Fibroblast of lung (primary cell): ENCODE data around the gene ENPEP. TPM values are rescaled to one million over a fixed set of nuclear protein-coding genes. Genes with fewer than 3 reads are reported as not detected.
A peak's percentile ranks its signal among the peaks of the same experiment; 100 is the strongest.
"Not testable (repeated sequence)": the region's sequence is repeated elsewhere in the genome, so short reads cannot be mapped to it uniquely, and the experiment has no call there.

Experiments
- DNase-seq, 2 donors: peaks; one replicate each; pipeline versions ENCODE4 v3.0.0 to v3.0.0-alpha.2; 2010; ENCODE audit warnings: low read depth in 2 of 2
- H2AFZ ChIP-seq: 2 replicates; pipeline ENCODE4 v1.5.1; 2012; ENCODE audit warnings: low read length, control low read depth, inconsistent platforms
- H3K27ac ChIP-seq: 2 replicates; pipeline ENCODE4 v1.5.1; 2011; ENCODE audit warnings: low read length, control low read depth; ENCODE audit not compliant: insufficient read depth
- H3K27me3 ChIP-seq: 2 replicates; pipeline ENCODE4 v1.5.1; 2011; ENCODE audit warnings: mild to moderate bottlenecking, low read length; ENCODE audit not compliant: control insufficient read depth, insufficient read depth
- H3K36me3 ChIP-seq: 2 replicates; pipeline ENCODE4 v1.5.1; 2011; ENCODE audit warnings: low read length; ENCODE audit not compliant: control insufficient read depth, insufficient read depth
- H3K4me1 ChIP-seq: 2 replicates; pipeline ENCODE4 v1.5.1; 2011; ENCODE audit warnings: low read length; ENCODE audit not compliant: control insufficient read depth, insufficient read depth; ENCODE audit errors: extremely low read depth
- H3K4me2 ChIP-seq: 2 replicates; pipeline ENCODE4 v1.5.1; 2011; ENCODE audit warnings: low read length, control low read depth; ENCODE audit not compliant: insufficient read depth; ENCODE audit errors: extremely low read depth
- H3K4me3 ChIP-seq, 4 experiments: fragments of 200-600 bp in 1 of 4; sonication (generic) in 1 of 4; replicated peaks in 1 of 4; 2 replicates each; pipeline ENCODE4 v1.5.1; 2011 to 2016; ENCODE audit warnings: low read length in 4 of 4, low read depth in 3 of 4, mild to moderate bottlenecking in 3 of 4, control low read depth in 2 of 4, inconsistent platforms in 1 of 4, mixed read lengths in 1 of 4; ENCODE audit not compliant: insufficient read depth in 1 of 4; ENCODE audit errors: control extremely low read depth in 1 of 4
- H3K79me2 ChIP-seq: 2 replicates; pipeline ENCODE4 v1.5.1; 2012; ENCODE audit warnings: mild to moderate bottlenecking, low read length, inconsistent platforms; ENCODE audit not compliant: control insufficient read depth, insufficient read depth
- H3K9ac ChIP-seq: 2 replicates; pipeline ENCODE4 v1.5.1; 2011; ENCODE audit warnings: mild to moderate bottlenecking, low read length, control low read depth; ENCODE audit not compliant: insufficient read depth
- H3K9me3 ChIP-seq: 2 replicates; pipeline ENCODE4 v1.5.1; 2012; ENCODE audit warnings: low read depth, low read length; ENCODE audit not compliant: control insufficient read depth, insufficient read depth
- H4K20me1 ChIP-seq: 2 replicates; pipeline ENCODE4 v1.5.1; 2011; ENCODE audit warnings: low read length; ENCODE audit not compliant: control insufficient read depth, insufficient read depth; ENCODE audit errors: extremely low read depth
- CTCF ChIP-seq, 2 donors: IDR thresholded peaks in 1 of 2; conservative IDR thresholded peaks in 1 of 2; 1 replicate in 1 of 2; 2 replicates in 1 of 2; pipeline ENCODE4 v1.5.1; 2011 to 2012; ENCODE audit warnings: low read length in 2 of 2, control low read depth in 1 of 2, inconsistent platforms in 1 of 2, low read depth in 1 of 2, mild to moderate bottlenecking in 1 of 2
- EZH2 ChIP-seq: IDR thresholded peaks from 2 replicates; pipeline ENCODE4 v1.5.1; 2012; ENCODE audit warnings: low read length, control low read depth, mild to moderate bottlenecking; ENCODE audit errors: missing control alignments
- polyA plus RNA-seq, 2 donors: library from polyadenylated mRNA; depleted of rRNA in 1 of 2; stranded (reverse) in 1 of 2; unstranded in 1 of 2; fragments of >200 nt; gene quantifications; 2 replicates each; pipeline ENCODE4 v1.2.1, GENCODE V29; 2011 to 2012; ENCODE audit warnings: missing spikeins in 1 of 2
- total RNA-seq: library from RNA; depleted of rRNA; stranded (reverse); fragments of >200 nt; gene quantifications from 2 replicates; pipeline ENCODE4 v1.2.1, GENCODE V29; 2014

Gene ENPEP
- total and polyA plus RNA-seq, 2 donors (not counting 1 experiment from before 2014, with no cell fraction given) = 0.28 TPM; not detected in 1

GRCh38 chr4:110550260-110550659 lies 74.3 kb downstream of the ENPEP start:
- peak; percentile 6 to 58 for DNase-seq
- H3K27me3 ChIP-seq = no peaks in the 10 kb centered on the region
- H3K27ac ChIP-seq = no peak overlapping the region
- no peaks in the 10 kb centered on the region for H3K79me2 ChIP-seq
- H3K9me3 ChIP-seq = no peaks in the 10 kb centered on the region
- H3K4me2 ChIP-seq = no peak overlapping the region
- no peaks in the 10 kb centered on the region for H3K36me3 ChIP-seq
- H3K4me1 ChIP-seq = no peaks in the 10 kb centered on the region
- no peaks in the 10 kb centered on the region for H4K20me1 ChIP-seq
- no peak overlapping the region for H3K4me3 ChIP-seq
- H2AFZ ChIP-seq = no peak overlapping the region
- TF ChIP-seq CTCF (conservative IDR thresholded peaks at IDR 0.05 in 1 of 2, IDR thresholded peaks at IDR 0.05 in 1 of 2; ENCODE audit: low read depth in 1 of 2, low read length in 2 of 2) (no peak), EZH2 (no peak)
- H3K9ac ChIP-seq = no peak overlapping the region

- H4K20me1 ChIP-seq = no peaks in the 10 kb centered on the region
- H3K4me3 ChIP-seq = no peak overlapping the region
- H3K9me3 ChIP-seq = no peaks in the 10 kb centered on the region
- H3K36me3 ChIP-seq = no peaks in the 10 kb centered on the region
- H3K27ac ChIP-seq = no peak overlapping the region
- no peak overlapping the region for H2AFZ ChIP-seq
- DNase-seq = no peak
- H3K4me2 ChIP-seq = no peak overlapping the region
- H3K9ac ChIP-seq = no peak overlapping the region
- no peaks in the 10 kb centered on the region for H3K79me2 ChIP-seq
- no peaks in the 10 kb centered on the region for H3K27me3 ChIP-seq
- TF ChIP-seq CTCF (conservative IDR thresholded peaks at IDR 0.05 in 1 of 2, IDR thresholded peaks at IDR 0.05 in 1 of 2; ENCODE audit: low read depth in 1 of 2, low read length in 2 of 2) (no peak), EZH2 (no peak)
- no peaks in the 10 kb centered on the region for H3K4me1 ChIP-seq
Observed at GRCh38 chr4:110553197-110553596, 77.2 kb downstream of the ENPEP start.

GRCh38 chr4:110567214-110567613 lies 91.3 kb downstream of the ENPEP start:
- no peak overlapping the region for H3K4me3 ChIP-seq
- H3K9ac ChIP-seq = no peak overlapping the region
- H3K4me1 ChIP-seq = no peaks in the 10 kb centered on the region
- no peaks in the 10 kb centered on the region for H3K9me3 ChIP-seq
- no peaks in the 10 kb centered on the region for H3K36me3 ChIP-seq
- H3K79me2 ChIP-seq = no peaks in the 10 kb centered on the region
- no peak overlapping the region for H3K27ac ChIP-seq
- no peaks in the 10 kb centered on the region for H3K27me3 ChIP-seq
- no peak overlapping the region for H2AFZ ChIP-seq
- H4K20me1 ChIP-seq = no peaks in the 10 kb centered on the region
- no peak for DNase-seq
- TF ChIP-seq EZH2 (no peak), CTCF (conservative IDR thresholded peaks at IDR 0.05 in 1 of 2, IDR thresholded peaks at IDR 0.05 in 1 of 2; ENCODE audit: low read depth in 1 of 2, low read length in 2 of 2) (no peak)
- no peak overlapping the region for H3K4me2 ChIP-seq

GRCh38 chr4:110576696-110577095 lies 100.7 kb downstream of the ENPEP start:
- not testable (repeated sequence) for H3K36me3 ChIP-seq, H2AFZ ChIP-seq, DNase-seq, H3K79me2 ChIP-seq, H3K9ac ChIP-seq, H3K9me3 ChIP-seq, H3K4me3 ChIP-seq, H3K4me2 ChIP-seq, H3K27ac ChIP-seq, H3K27me3 ChIP-seq, H4K20me1 ChIP-seq, H3K4me1 ChIP-seq
